DOHH2 (cell line): Measurements from ENCODE around the gene TCF19.
"Not testable (repeated sequence)": the region's sequence is repeated elsewhere in the genome, so short reads cannot be mapped to it uniquely, and the experiment has no call there.

ENCODE experiments used
- H3F3A ChIP-seq: fragments of 200-600 bp; sonication (generic), shearing (Covaris generic); 2 replicates; pipeline ENCODE4 v1.6.0; 2016; ENCODE audit warnings: antibody characterized with exemption, mild to moderate bottlenecking; ENCODE audit not compliant: control insufficient read depth, insufficient read depth
- H3K27ac ChIP-seq: fragments of 200-600 bp; sonication (generic); 2 replicates; pipeline ENCODE4 v1.5.1; 2014; ENCODE audit warnings: low read depth, mild to moderate bottlenecking, low read length, moderate library complexity
- H3K27me3 ChIP-seq: fragments of 200-600 bp; sonication (generic); 2 replicates; pipeline ENCODE4 v1.6.1; 2014; ENCODE audit warnings: mild to moderate bottlenecking, low read length, mixed read lengths; ENCODE audit not compliant: control insufficient read depth
- H3K36me3 ChIP-seq: fragments of 200-600 bp; sonication (generic); 2 replicates; pipeline ENCODE4 v1.6.1; 2014; ENCODE audit warnings: mild to moderate bottlenecking, low read length, moderate library complexity, mixed read lengths; ENCODE audit not compliant: control insufficient read depth
- H3K4me1 ChIP-seq: fragments of 200-600 bp; sonication (generic); 2 replicates; pipeline ENCODE4 v1.6.1; 2014; ENCODE audit warnings: mild to moderate bottlenecking, low read length, mixed read lengths; ENCODE audit not compliant: control insufficient read depth
- H3K4me2 ChIP-seq: fragments of 200-600 bp; sonication (generic); 2 replicates; pipeline ENCODE4 v1.6.0; 2014; ENCODE audit warnings: mild to moderate bottlenecking, low read length, moderate library complexity
- H3K4me3 ChIP-seq: fragments of 200-600 bp; sonication (generic); 2 replicates; pipeline ENCODE4 v1.5.1; 2014; ENCODE audit warnings: mild to moderate bottlenecking, low read length, mixed read lengths
- H3K79me2 ChIP-seq: fragments of 200-600 bp; sonication (generic); 2 replicates; pipeline ENCODE4 v1.6.1; 2014; ENCODE audit warnings: mild to moderate bottlenecking, low read length, mixed read lengths; ENCODE audit not compliant: control insufficient read depth
- H3K9me2 ChIP-seq: fragments of 200-600 bp; sonication (generic); replicated peaks from 2 replicates; pipeline ENCODE4 v1.6.1; 2014; ENCODE audit warnings: mild to moderate bottlenecking, low read length, mixed read lengths; ENCODE audit not compliant: control insufficient read depth
- H3K9me3 ChIP-seq: fragments of 200-600 bp; sonication (generic); 2 replicates; pipeline ENCODE4 v1.6.1; 2014; ENCODE audit warnings: antibody characterized with exemption, low read length, mixed read lengths; ENCODE audit not compliant: control insufficient read depth, insufficient read depth
- H4K20me1 ChIP-seq: fragments of 200-600 bp; sonication (generic); 2 replicates; pipeline ENCODE4 v1.6.0; 2014; ENCODE audit warnings: low read depth, mild to moderate bottlenecking, antibody characterized with exemption, low read length, moderate library complexity; ENCODE audit not compliant: control insufficient read depth, insufficient read depth
- EZH2phosphoT487 ChIP-seq: fragments of 200-600 bp; sonication (generic); IDR thresholded peaks from 2 replicates; pipeline ENCODE4 v1.6.1; 2017; ENCODE audit warnings: borderline replicate concordance, mild to moderate bottlenecking, antibody characterized with exemption, low read length, moderate library complexity, mixed read lengths
- TF ChIP-seq, protein P1 (sequence below): fragments of 200-600 bp; sonication (generic); IDR thresholded peaks from one replicate; pipeline ENCODE4 v1.5.1; 2014; ENCODE audit warnings: antibody characterized with exemption, mild to moderate bottlenecking, low read depth, low read length; ENCODE audit not compliant: poor library complexity, severe bottlenecking

Gene TCF19

GRCh38 chr6:31197559-31198305 is 39.3 kb downstream of the TCF19 start:
- no peak for TF ChIP-seq EZH2phosphoT487
- TF ChIP-seq, protein P1, sequence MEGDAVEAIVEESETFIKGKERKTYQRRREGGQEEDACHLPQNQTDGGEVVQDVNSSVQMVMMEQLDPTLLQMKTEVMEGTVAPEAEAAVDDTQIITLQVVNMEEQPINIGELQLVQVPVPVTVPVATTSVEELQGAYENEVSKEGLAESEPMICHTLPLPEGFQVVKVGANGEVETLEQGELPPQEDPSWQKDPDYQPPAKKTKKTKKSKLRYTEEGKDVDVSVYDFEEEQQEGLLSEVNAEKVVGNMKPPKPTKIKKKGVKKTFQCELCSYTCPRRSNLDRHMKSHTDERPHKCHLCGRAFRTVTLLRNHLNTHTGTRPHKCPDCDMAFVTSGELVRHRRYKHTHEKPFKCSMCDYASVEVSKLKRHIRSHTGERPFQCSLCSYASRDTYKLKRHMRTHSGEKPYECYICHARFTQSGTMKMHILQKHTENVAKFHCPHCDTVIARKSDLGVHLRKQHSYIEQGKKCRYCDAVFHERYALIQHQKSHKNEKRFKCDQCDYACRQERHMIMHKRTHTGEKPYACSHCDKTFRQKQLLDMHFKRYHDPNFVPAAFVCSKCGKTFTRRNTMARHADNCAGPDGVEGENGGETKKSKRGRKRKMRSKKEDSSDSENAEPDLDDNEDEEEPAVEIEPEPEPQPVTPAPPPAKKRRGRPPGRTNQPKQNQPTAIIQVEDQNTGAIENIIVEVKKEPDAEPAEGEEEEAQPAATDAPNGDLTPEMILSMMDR = no peak

GRCh38 chr6:31199105-31199452 is 40.7 kb downstream of the TCF19 start:
- Histone ChIP-seq H3K4me2 (peak overlapping the region; percentile 63), H3K79me2 (peaks cover 52% of the 10 kb centered on the region), H3K4me3 (peak overlapping the region; percentile 79)

More at GRCh38 chr6:31197559-31198305, 39.3 kb downstream of the TCF19 start:
- no peaks in the 10 kb centered on the region for H4K20me1 ChIP-seq
- H3K4me3 ChIP-seq = peak overlapping the region; percentile 79
- H3K27ac ChIP-seq = peak overlapping the region; percentile 92
- H3K9me3 ChIP-seq = no peaks in the 10 kb centered on the region
- peaks cover 37% of the 10 kb centered on the region for H3K36me3 ChIP-seq
- peak overlapping the region; percentile 63 for H3K4me2 ChIP-seq
- H3K79me2 ChIP-seq = peaks cover 52% of the 10 kb centered on the region
- peaks cover 50% of the 10 kb centered on the region for H3K4me1 ChIP-seq
- peaks cover 21% of the 10 kb centered on the region for H3F3A ChIP-seq
- H3K27me3 ChIP-seq = no peaks in the 10 kb centered on the region
- H3K9me2 ChIP-seq = no peaks in the 10 kb centered on the region

DNA sequence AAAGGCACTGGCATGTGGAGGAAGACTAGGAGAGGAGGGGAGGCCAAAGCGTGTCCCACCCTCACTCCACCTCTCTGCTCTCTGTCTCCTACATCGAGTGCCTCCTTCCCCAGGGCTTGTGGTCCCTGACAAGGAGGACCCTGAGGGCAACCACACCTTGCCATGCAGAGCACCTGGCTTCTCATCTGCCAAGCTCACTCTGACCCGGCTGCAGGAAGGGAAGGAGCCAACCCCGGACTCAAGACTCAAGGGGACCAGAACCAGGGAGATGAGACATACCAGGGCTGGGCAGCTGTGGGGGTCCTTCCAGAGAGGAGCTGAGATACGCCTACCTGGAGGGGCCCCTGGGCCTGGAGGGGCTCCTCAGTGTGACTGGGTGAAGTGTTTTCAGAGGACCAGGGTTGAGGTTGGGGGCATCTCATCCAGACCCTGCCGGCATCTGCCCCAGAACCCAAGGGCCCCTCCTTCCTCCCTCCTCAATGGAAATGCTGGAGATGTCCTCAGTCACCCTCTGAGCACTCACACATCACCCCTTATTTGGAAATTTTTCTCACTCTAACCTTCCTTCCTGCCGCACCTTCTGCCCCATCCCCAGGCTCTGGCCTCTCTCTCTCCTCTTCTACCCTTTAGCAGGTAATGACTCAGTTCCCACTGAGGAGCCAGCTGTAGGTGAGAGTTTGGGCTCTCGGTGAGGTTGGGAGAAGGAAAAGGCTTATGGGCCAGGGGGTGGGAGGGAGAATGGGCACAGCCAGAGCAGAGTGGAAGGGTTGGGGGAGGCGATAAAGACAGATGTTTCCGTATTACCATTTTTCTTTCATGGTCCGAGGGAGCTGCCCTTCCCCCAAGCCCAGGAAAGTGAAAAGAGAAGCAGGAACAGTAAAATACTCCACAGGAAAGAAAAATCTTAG is 44.1 kb downstream of the TCF19 start:
- TF ChIP-seq EZH2phosphoT487 = no peak
- H3K4me3 ChIP-seq = peak overlapping the region; percentile 66
- peak overlapping the region; percentile 76 for H3K4me2 ChIP-seq
- H3K27me3 ChIP-seq = no peaks in the 10 kb centered on the region
- peaks cover 28% of the 10 kb centered on the region for H3F3A ChIP-seq
- peaks cover 40% of the 10 kb centered on the region for H3K79me2 ChIP-seq
- H3K27ac ChIP-seq = peak overlapping the region; percentile 87
- no peaks in the 10 kb centered on the region for H3K9me2 ChIP-seq
- H3K4me1 ChIP-seq = peaks cover 65% of the 10 kb centered on the region
- H3K36me3 ChIP-seq = peaks cover 32% of the 10 kb centered on the region
- no peaks in the 10 kb centered on the region for H4K20me1 ChIP-seq
- H3K9me3 ChIP-seq = no peaks in the 10 kb centered on the region

More at GRCh38 chr6:31199105-31199452, 40.7 kb downstream of the TCF19 start:
- peaks cover 33% of the 10 kb centered on the region for H3F3A ChIP-seq
- H4K20me1 ChIP-seq, H3K27me3 ChIP-seq, H3K9me3 ChIP-seq, H3K9me2 ChIP-seq: not testable (repeated sequence)
- H3K4me1 ChIP-seq = peaks cover 62% of the 10 kb centered on the region
- peaks cover 37% of the 10 kb centered on the region for H3K36me3 ChIP-seq
- H3K27ac ChIP-seq = peak overlapping the region; percentile 92

GRCh38 chr6:31203345-31203979 is 45.1 kb downstream of the TCF19 start:
- Histone ChIP-seq H3K79me2 (peaks cover 36% of the 10 kb centered on the region), H3K36me3 (peaks cover 28% of the 10 kb centered on the region), H3K27ac (peak overlapping the region; percentile 87), H3K4me1 (peaks cover 65% of the 10 kb centered on the region), H3K4me2 (peak overlapping the region; percentile 76), H3K9me3 (no peaks in the 10 kb centered on the region), H3K27me3 (no peaks in the 10 kb centered on the region), H4K20me1 (no peaks in the 10 kb centered on the region), H3K9me2 (no peaks in the 10 kb centered on the region), H3F3A (peaks cover 23% of the 10 kb centered on the region), H3K4me3 (peak overlapping the region; percentile 66)
- no peak for TF ChIP-seq EZH2phosphoT487
- TF ChIP-seq, protein P1 = no peak
